K562 (cell line): ENCODE measurements around the gene KRTAP25-1.

ENCODE experiments used
- EZH2 ChIP-seq: IDR thresholded peaks from 2 replicates; pipeline ENCODE4 v1.6.1; 2012; ENCODE audit warnings: low read depth, mild to moderate bottlenecking, inconsistent platforms, low read length, borderline replicate concordance
- RAD21 ChIP-seq, 2 experiments: fragments of 250-450 bp in 1 of 2; fragments of 450-650 bp in 1 of 2; sonication (Bioruptor Pico) in 1 of 2; formaldehyde crosslinking in 1 of 2; IDR thresholded peaks in 1 of 2; conservative IDR thresholded peaks in 1 of 2; 2 replicates each; pipeline versions ENCODE4 v1.4.0 to v1.8.0; 2020 to 2022; ENCODE audit warnings: mild to moderate bottlenecking in 2 of 2, moderate library complexity in 1 of 2
- TF ChIP-seq, protein P1 (sequence below), 3 experiments: IDR thresholded peaks in 2 of 3; conservative IDR thresholded peaks in 1 of 3; 2 replicates each; pipeline ENCODE4 v1.5.1; 2011 to 2012; ENCODE audit warnings: low read length in 3 of 3, mild to moderate bottlenecking in 3 of 3, control low read depth in 2 of 3, improper control_type of control experiment in 1 of 3, inconsistent platforms in 1 of 3, low read depth in 1 of 3, mixed read lengths in 1 of 3, moderate library complexity in 1 of 3; ENCODE audit not compliant: insufficient read depth in 2 of 3

DNA sequence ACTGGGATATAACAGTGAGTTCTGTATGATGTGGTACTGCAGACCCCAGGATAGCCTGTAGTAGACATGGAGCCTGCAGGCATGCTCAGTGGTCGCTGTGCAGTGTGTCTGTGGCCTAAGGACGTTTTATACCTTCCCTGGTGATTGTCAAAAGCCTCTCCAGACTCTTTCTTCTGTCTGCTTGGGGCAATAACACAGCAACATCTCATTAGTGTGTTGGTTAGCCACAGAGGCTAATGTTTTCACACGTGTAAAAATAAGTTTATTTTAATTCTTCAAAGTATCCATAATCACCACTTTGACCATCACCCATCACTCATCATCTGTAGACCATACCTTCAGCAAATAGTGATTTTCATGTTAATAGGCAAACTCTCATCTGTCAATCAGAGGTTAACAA, 6.5 kb downstream of the KRTAP25-1 start, which contains the start of gene KRTAP24-1:
- no peak for TF ChIP-seq RAD21 (CRISPR knock-in tag; conservative IDR thresholded peaks at IDR 0.05 in 1 of 2, IDR thresholded peaks at IDR 0.05 in 1 of 2)
- TF ChIP-seq, protein P1, sequence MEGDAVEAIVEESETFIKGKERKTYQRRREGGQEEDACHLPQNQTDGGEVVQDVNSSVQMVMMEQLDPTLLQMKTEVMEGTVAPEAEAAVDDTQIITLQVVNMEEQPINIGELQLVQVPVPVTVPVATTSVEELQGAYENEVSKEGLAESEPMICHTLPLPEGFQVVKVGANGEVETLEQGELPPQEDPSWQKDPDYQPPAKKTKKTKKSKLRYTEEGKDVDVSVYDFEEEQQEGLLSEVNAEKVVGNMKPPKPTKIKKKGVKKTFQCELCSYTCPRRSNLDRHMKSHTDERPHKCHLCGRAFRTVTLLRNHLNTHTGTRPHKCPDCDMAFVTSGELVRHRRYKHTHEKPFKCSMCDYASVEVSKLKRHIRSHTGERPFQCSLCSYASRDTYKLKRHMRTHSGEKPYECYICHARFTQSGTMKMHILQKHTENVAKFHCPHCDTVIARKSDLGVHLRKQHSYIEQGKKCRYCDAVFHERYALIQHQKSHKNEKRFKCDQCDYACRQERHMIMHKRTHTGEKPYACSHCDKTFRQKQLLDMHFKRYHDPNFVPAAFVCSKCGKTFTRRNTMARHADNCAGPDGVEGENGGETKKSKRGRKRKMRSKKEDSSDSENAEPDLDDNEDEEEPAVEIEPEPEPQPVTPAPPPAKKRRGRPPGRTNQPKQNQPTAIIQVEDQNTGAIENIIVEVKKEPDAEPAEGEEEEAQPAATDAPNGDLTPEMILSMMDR (IDR thresholded peaks at IDR 0.05 in 2 of 3, conservative IDR thresholded peaks at IDR 0.05 in 1 of 3; ENCODE audit: insufficient read depth in 2 of 3, low read depth in 1 of 3, low read length in 3 of 3): no peak
- no peak for TF ChIP-seq EZH2
